Skeletal muscle tissue (tissue), 4 donors: ENCODE data around the gene ITGA11. TPM values are rescaled to one million over a fixed set of nuclear protein-coding genes. Genes with fewer than 3 reads are reported as not detected.
"Not testable (repeated sequence)": the region's sequence is repeated elsewhere in the genome, so short reads cannot be mapped to it uniquely, and the experiment has no call there.

Source experiments
- H3K27ac ChIP-seq: one replicate; pipeline ENCODE4 v1.7.0; 2013; ENCODE audit warnings: mild to moderate bottlenecking, low read depth, low read length, inconsistent platforms
- H3K27me3 ChIP-seq, 3 donors: one replicate each; pipeline ENCODE4 v1.7.0; 2013; ENCODE audit warnings: low read length in 3 of 3; ENCODE audit not compliant: control insufficient read depth in 3 of 3, insufficient read depth in 3 of 3
- H3K36me3 ChIP-seq, 3 donors: one replicate each; pipeline ENCODE4 v1.7.0; 2013; ENCODE audit warnings: low read length in 3 of 3; ENCODE audit not compliant: control insufficient read depth in 3 of 3, insufficient read depth in 3 of 3
- H3K4me1 ChIP-seq, 3 donors: one replicate each; pipeline ENCODE4 v1.7.0; 2013; ENCODE audit warnings: low read length in 3 of 3, mild to moderate bottlenecking in 3 of 3; ENCODE audit not compliant: control insufficient read depth in 3 of 3, insufficient read depth in 3 of 3
- H3K4me3 ChIP-seq, 3 donors: one replicate each; pipeline ENCODE4 v1.7.0; 2013; ENCODE audit warnings: low read length in 3 of 3
- H3K9ac ChIP-seq, 3 donors: one replicate each; pipeline ENCODE4 v1.7.0; 2013; ENCODE audit warnings: low read length in 3 of 3, mild to moderate bottlenecking in 3 of 3, moderate library complexity in 2 of 3, low read depth in 1 of 3
- H3K9me3 ChIP-seq, 3 donors: one replicate each; pipeline ENCODE4 v1.7.0; 2013; ENCODE audit warnings: low read length in 3 of 3; ENCODE audit not compliant: control insufficient read depth in 3 of 3
- total RNA-seq: library from RNA; depleted of rRNA; stranded (reverse); fragments of >200 nt; gene quantifications from one replicate; pipeline ENCODE4 v1.2.3, GENCODE V29; 2014
- donor health status: Osteomylitis.

The ITGA11 gene
- total RNA-seq, 1 donor from 2014 or later = 5.7 TPM

- not testable (repeated sequence) for H3K27ac ChIP-seq, H3K4me1 ChIP-seq, H3K9ac ChIP-seq, H3K4me3 ChIP-seq, H3K27me3 ChIP-seq, H3K9me3 ChIP-seq, H3K36me3 ChIP-seq
Observed at GRCh38 chr15:68397999-68398398, 34.0 kb downstream of the ITGA11 start.

GRCh38 chr15:68396068-68396467, 35.9 kb downstream of the ITGA11 start:
- H3K4me3 ChIP-seq = no peak overlapping the region
- no peak overlapping the region for H3K9ac ChIP-seq
- H3K9me3 ChIP-seq = no peaks in the 10 kb centered on the region
- no peaks in the 10 kb centered on the region for H3K4me1 ChIP-seq
- H3K27me3 ChIP-seq = peaks cover 0 to 3% (median 0%) of the 10 kb centered on the region in 3 donors
- H3K27ac ChIP-seq = no peak overlapping the region
- no peaks in the 10 kb centered on the region for H3K36me3 ChIP-seq

- H3K27ac ChIP-seq = no peak overlapping the region
- no peak overlapping the region for H3K4me3 ChIP-seq
- no peaks in the 10 kb centered on the region for H3K9me3 ChIP-seq
- peaks cover 3 to 19% (median 9%) of the 10 kb centered on the region in 3 donors for H3K27me3 ChIP-seq
- no peak overlapping the region for H3K9ac ChIP-seq
- no peaks in the 10 kb centered on the region for H3K36me3 ChIP-seq
- H3K4me1 ChIP-seq = no peaks in the 10 kb centered on the region
Observed at GRCh38 chr15:68391121-68391520, 40.8 kb downstream of the ITGA11 start.

- Histone ChIP-seq H3K4me3 (no peak overlapping the region), H3K9ac (no peak overlapping the region), H3K27me3 (peaks cover 3 to 23% (median 9%) of the 10 kb centered on the region in 3 donors), H3K36me3 (no peaks in the 10 kb centered on the region), H3K27ac (no peak overlapping the region), H3K9me3 (no peaks in the 10 kb centered on the region), H3K4me1 (no peaks in the 10 kb centered on the region)
Observed at GRCh38 chr15:68389936-68390817, 41.8 kb downstream of the ITGA11 start.

- no peak overlapping the region for H3K27ac ChIP-seq
- no peak overlapping the region for H3K9ac ChIP-seq
- H3K4me1 ChIP-seq = no peaks in the 10 kb centered on the region
- no peaks in the 10 kb centered on the region for H3K9me3 ChIP-seq
- no peak overlapping the region for H3K4me3 ChIP-seq
- H3K27me3 ChIP-seq = peaks cover 3 to 23% (median 9%) of the 10 kb centered on the region in 3 donors
- no peaks in the 10 kb centered on the region for H3K36me3 ChIP-seq
Observed at GRCh38 chr15:68389041-68389930, 42.7 kb downstream of the ITGA11 start.

GRCh38 chr15:68387381-68388143, 44.4 kb downstream of the ITGA11 start:
- Histone ChIP-seq H3K27ac (no peak overlapping the region), H3K36me3 (no peaks in the 10 kb centered on the region), H3K9me3 (no peaks in the 10 kb centered on the region), H3K4me3 (no peak overlapping the region), H3K27me3 (peaks cover 3 to 23% (median 9%) of the 10 kb centered on the region in 3 donors), H3K4me1 (no peaks in the 10 kb centered on the region), H3K9ac (no peak overlapping the region)

GRCh38 chr15:68386587-68387288, 45.2 kb downstream of the ITGA11 start:
- H3K36me3 ChIP-seq = no peaks in the 10 kb centered on the region
- peaks cover 3 to 23% (median 9%) of the 10 kb centered on the region in 3 donors for H3K27me3 ChIP-seq
- H3K9ac ChIP-seq = no peak overlapping the region
- H3K4me3 ChIP-seq = no peak overlapping the region
- no peak overlapping the region for H3K27ac ChIP-seq
- no peaks in the 10 kb centered on the region for H3K9me3 ChIP-seq
- no peaks in the 10 kb centered on the region for H3K4me1 ChIP-seq

GRCh38 chr15:68385671-68386586, 46.0 kb downstream of the ITGA11 start:
- Histone ChIP-seq H3K4me1 (no peaks in the 10 kb centered on the region), H3K27me3 (peaks cover 3 to 19% (median 9%) of the 10 kb centered on the region in 3 donors), H3K27ac (no peak overlapping the region), H3K9ac (no peak overlapping the region), H3K4me3 (no peak overlapping the region), H3K9me3 (no peaks in the 10 kb centered on the region), H3K36me3 (no peaks in the 10 kb centered on the region)
